Measurements from ENCODE around the gene GPR179. TPM values are rescaled to one million over a fixed set of nuclear protein-coding genes. Genes with fewer than 3 reads are reported as not detected.
A peak's percentile ranks its signal among the peaks of the same experiment; 100 is the strongest.
"Not testable (repeated sequence)": the region's sequence is repeated elsewhere in the genome, so short reads cannot be mapped to it uniquely, and the experiment has no call there.

The GPR179 gene
- polyA plus RNA-seq, 1 donor (not counting 4 experiments of a cell fraction or from before 2014, with no cell fraction given) = 0.01 TPM

DNA sequence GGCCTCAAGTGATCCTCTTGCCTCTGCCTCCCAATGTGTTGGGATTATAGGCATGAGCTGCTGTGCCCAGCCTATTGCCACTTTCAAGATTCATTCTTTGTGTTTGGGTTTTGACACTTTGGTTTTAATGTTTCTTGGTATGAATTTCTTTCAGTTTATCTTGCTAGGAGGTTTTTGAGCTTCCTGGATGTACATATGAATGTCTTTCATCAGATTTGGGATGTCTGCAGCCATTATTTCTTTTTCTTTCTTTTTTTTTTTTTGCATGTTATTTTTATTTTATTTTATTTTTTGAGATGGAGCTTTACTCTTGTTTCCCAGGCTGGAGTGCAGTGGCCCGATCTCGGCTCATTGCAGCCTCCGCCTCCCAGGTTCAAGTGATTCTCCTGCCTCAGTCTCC is 28.3 kb downstream of the GPR179 start:
- Histone ChIP-seq H2AFZ (ENCODE audit: control insufficient read depth, low read length) (no peak overlapping the region), H3K79me2 (ENCODE audit: control insufficient read depth, insufficient read depth, low read length) (no peaks in the 10 kb centered on the region), H3K4me2 (ENCODE audit: control insufficient read depth, extremely low read depth, insufficient read depth, low read depth, low read length) (no peak overlapping the region), H3K9me3 (ENCODE audit: control insufficient read depth, low read depth, low read length) (no peaks in the 10 kb centered on the region), H3K27ac (ENCODE audit: control insufficient read depth, insufficient read depth, low read length) (no peak overlapping the region), H3K4me1 (ENCODE audit: control insufficient read depth, extremely low read depth, insufficient read depth, low read length) (peaks cover 15% of the 10 kb centered on the region), H3K9ac (ENCODE audit: control insufficient read depth, extremely low read depth, insufficient read depth, low read length) (no peak overlapping the region), H3K36me3 (ENCODE audit: control insufficient read depth in 2 of 2, extremely low read depth in 1 of 2, insufficient read depth in 2 of 2, low read length in 2 of 2) (peaks cover 0 to 3% of the 10 kb centered on the region in 2 experiments), H4K20me1 (ENCODE audit: control insufficient read depth, extremely low read depth, insufficient read depth, low read length) (no peaks in the 10 kb centered on the region), H3K4me3 (ENCODE audit: control insufficient read depth in 2 of 3, extremely low read depth in 1 of 3, insufficient read depth in 2 of 3, low read depth in 1 of 3, low read length in 3 of 3) (no peak overlapping the region), H3K9me1 (ENCODE audit: control insufficient read depth, extremely low read depth, insufficient read depth, low read length) (no peaks in the 10 kb centered on the region), H3K27me3 (ENCODE audit: control insufficient read depth, extremely low read depth, insufficient read depth, low read length) (no peaks in the 10 kb centered on the region)
- no peak for TF ChIP-seq CTCF (optimal IDR thresholded peaks at IDR 0.05 in 1 of 3, IDR thresholded peaks at IDR 0.05 in 1 of 3, conservative IDR thresholded peaks at IDR 0.05 in 1 of 3; ENCODE audit: extremely low read depth in 1 of 3, insufficient read depth in 2 of 3, low read length in 3 of 3)
- no peak for TF ChIP-seq EZH2 (IDR thresholded peaks at IDR 0.05; ENCODE audit: low read length)
- DNase-seq (ENCODE audit: low read depth, low spot score) (no peak), FAIRE-seq (no peak)
- dilution Hi-C loops (cut with MboI; ENCODE audit: extremely low pct_ligation_motif_present, low sequenced_read_pairs) = no loop called here

DNA sequence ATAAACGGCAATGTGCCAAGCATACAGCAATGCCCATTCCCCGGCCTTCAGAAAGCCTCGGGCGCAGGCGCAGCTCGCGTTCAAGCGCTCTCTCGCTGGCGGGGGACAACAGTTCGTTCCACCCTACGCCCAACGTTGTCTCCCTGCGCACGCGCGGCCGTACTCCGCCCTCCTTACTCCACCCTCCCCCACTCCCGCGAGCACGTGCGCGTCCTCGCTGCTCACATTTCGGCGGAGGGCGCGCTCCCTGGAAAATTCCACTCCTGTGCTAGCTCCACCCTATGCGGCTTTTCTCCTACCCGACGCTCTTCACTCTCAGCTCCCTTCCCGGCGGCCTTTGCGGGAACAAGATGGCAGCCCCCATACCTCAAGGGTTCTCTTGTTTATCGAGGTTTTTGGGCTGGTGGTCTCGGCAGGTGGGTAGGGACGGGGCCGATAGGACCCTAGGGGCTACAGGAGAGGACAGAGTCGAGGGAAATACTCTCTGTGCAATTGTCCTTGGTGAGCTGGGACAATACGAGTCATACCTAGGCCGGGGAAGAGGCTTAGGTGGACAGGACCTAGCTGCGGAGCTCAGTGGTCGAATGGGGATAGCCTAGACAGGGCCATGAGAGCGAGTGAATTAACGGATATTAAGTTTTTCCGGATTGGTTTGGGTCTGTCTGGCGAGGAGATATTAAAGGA is 46.8 kb downstream of the GPR179 start, which contains the start of gene MRPL45:
MRPL45 (plus strand) TSS at position 335 of the 684 bp plus-strand sequence; CDS start at position 351, 16 bp downstream.
- FAIRE-seq; H3K27me3 ChIP-seq (ENCODE audit: control insufficient read depth, extremely low read depth, insufficient read depth, low read length); H3K9me1 ChIP-seq (ENCODE audit: control insufficient read depth, extremely low read depth, insufficient read depth, low read length); H4K20me1 ChIP-seq (ENCODE audit: control insufficient read depth, extremely low read depth, insufficient read depth, low read length); H3K4me1 ChIP-seq (ENCODE audit: control insufficient read depth, extremely low read depth, insufficient read depth, low read length); dilution Hi-C loops (cut with MboI; ENCODE audit: extremely low pct_ligation_motif_present, low sequenced_read_pairs); H3K9me3 ChIP-seq (ENCODE audit: control insufficient read depth, low read depth, low read length); H3K36me3 ChIP-seq (ENCODE audit: control insufficient read depth in 2 of 2, extremely low read depth in 1 of 2, insufficient read depth in 2 of 2, low read length in 2 of 2); H3K79me2 ChIP-seq (ENCODE audit: control insufficient read depth, insufficient read depth, low read length): not testable (repeated sequence)
- H2AFZ ChIP-seq (ENCODE audit: control insufficient read depth, low read length) = peak within 1 kb of the TSS; percentile 61
- peak within 1 kb of the TSS; percentile 82 for H3K9ac ChIP-seq (ENCODE audit: control insufficient read depth, extremely low read depth, insufficient read depth, low read length)
- DNase-seq (ENCODE audit: low read depth, low spot score) = peak; percentile 81
- peak within 1 kb of the TSS; percentile 67 for H3K27ac ChIP-seq (ENCODE audit: control insufficient read depth, insufficient read depth, low read length)
- H3K4me2 ChIP-seq (ENCODE audit: control insufficient read depth, extremely low read depth, insufficient read depth, low read depth, low read length) = peak within 1 kb of the TSS; percentile 69
- H3K4me3 ChIP-seq (ENCODE audit: control insufficient read depth in 2 of 3, extremely low read depth in 1 of 3, insufficient read depth in 2 of 3, low read depth in 1 of 3, low read length in 3 of 3) = peak within 1 kb of the TSS; percentile 49 to 68 (median 58)

GRCh38 chr17:38295602-38296365 is 48.0 kb downstream of the GPR179 start:
- H3K9me1 ChIP-seq (ENCODE audit: control insufficient read depth, extremely low read depth, insufficient read depth, low read length); H3K27me3 ChIP-seq (ENCODE audit: control insufficient read depth, extremely low read depth, insufficient read depth, low read length); H3K27ac ChIP-seq (ENCODE audit: control insufficient read depth, insufficient read depth, low read length); dilution Hi-C loops (cut with MboI; ENCODE audit: extremely low pct_ligation_motif_present, low sequenced_read_pairs); H3K79me2 ChIP-seq (ENCODE audit: control insufficient read depth, insufficient read depth, low read length); H3K4me1 ChIP-seq (ENCODE audit: control insufficient read depth, extremely low read depth, insufficient read depth, low read length); H3K36me3 ChIP-seq (ENCODE audit: control insufficient read depth in 2 of 2, extremely low read depth in 1 of 2, insufficient read depth in 2 of 2, low read length in 2 of 2); FAIRE-seq; H3K9ac ChIP-seq (ENCODE audit: control insufficient read depth, extremely low read depth, insufficient read depth, low read length); H4K20me1 ChIP-seq (ENCODE audit: control insufficient read depth, extremely low read depth, insufficient read depth, low read length); H3K9me3 ChIP-seq (ENCODE audit: control insufficient read depth, low read depth, low read length); DNase-seq (ENCODE audit: low read depth, low spot score): not testable (repeated sequence)
- peak overlapping the region in 1 of 3 experiments; percentile 10 for H3K4me3 ChIP-seq (ENCODE audit: control insufficient read depth in 2 of 3, extremely low read depth in 1 of 3, insufficient read depth in 2 of 3, low read depth in 1 of 3, low read length in 3 of 3)
- peak overlapping the region; percentile 49 for H3K4me2 ChIP-seq (ENCODE audit: control insufficient read depth, extremely low read depth, insufficient read depth, low read depth, low read length)
- H2AFZ ChIP-seq (ENCODE audit: control insufficient read depth, low read length) = peak overlapping the region; percentile 22

- H2AFZ ChIP-seq (ENCODE audit: control insufficient read depth, low read length); H3K9me3 ChIP-seq (ENCODE audit: control insufficient read depth, low read depth, low read length); H4K20me1 ChIP-seq (ENCODE audit: control insufficient read depth, extremely low read depth, insufficient read depth, low read length); H3K79me2 ChIP-seq (ENCODE audit: control insufficient read depth, insufficient read depth, low read length); FAIRE-seq; H3K4me2 ChIP-seq (ENCODE audit: control insufficient read depth, extremely low read depth, insufficient read depth, low read depth, low read length); H3K9me1 ChIP-seq (ENCODE audit: control insufficient read depth, extremely low read depth, insufficient read depth, low read length); H3K4me3 ChIP-seq (ENCODE audit: control insufficient read depth in 2 of 3, extremely low read depth in 1 of 3, insufficient read depth in 2 of 3, low read depth in 1 of 3, low read length in 3 of 3); DNase-seq (ENCODE audit: low read depth, low spot score); H3K4me1 ChIP-seq (ENCODE audit: control insufficient read depth, extremely low read depth, insufficient read depth, low read length); H3K27me3 ChIP-seq (ENCODE audit: control insufficient read depth, extremely low read depth, insufficient read depth, low read length); dilution Hi-C loops (cut with MboI; ENCODE audit: extremely low pct_ligation_motif_present, low sequenced_read_pairs); H3K36me3 ChIP-seq (ENCODE audit: control insufficient read depth in 2 of 2, extremely low read depth in 1 of 2, insufficient read depth in 2 of 2, low read length in 2 of 2); H3K27ac ChIP-seq (ENCODE audit: control insufficient read depth, insufficient read depth, low read length); H3K9ac ChIP-seq (ENCODE audit: control insufficient read depth, extremely low read depth, insufficient read depth, low read length): not testable (repeated sequence)
Measured at GRCh38 chr17:38289760-38290159, 54.0 kb downstream of the GPR179 start.
